Measurements from ENCODE around the gene NALF2. TPM values are rescaled to one million over a fixed set of nuclear protein-coding genes. Genes with fewer than 3 reads are reported as not detected.

NALF2 gene
- total RNA-seq, 5 donors from 2014 or later (not counting 1 experiment from before 2014, with no cell fraction given), result 0.13 to 0.23 (median 0.16) TPM

- 60% methylated on average over 3 of the region's 15 CpGs for WGBS (ENCODE audit: insufficient coverage)
- peaks cover 0 to 3% of the 10 kb centered on the region in 2 experiments for H3K4me1 ChIP-seq (ENCODE audit: control insufficient read depth in 1 of 2, extremely low read depth in 1 of 2, insufficient read depth in 2 of 2, low read length in 2 of 2)
- H3K9me3 Mint-ChIP-seq, result no peaks in the 10 kb centered on the region
- no peaks in the 10 kb centered on the region for H3K9me3 ChIP-seq
- ChIA-PET CTCF (no interaction called here), POLR2A (no interaction called here)
- H3K4me1 Mint-ChIP-seq, result peaks cover 0 to 9% (median 2%) of the 10 kb centered on the region in 3 donors
- no peak for DNase-seq
- no peaks in the 10 kb centered on the region for H3K36me3 Mint-ChIP-seq
- H3K27ac Mint-ChIP-seq, result no peak overlapping the region
- peaks cover 0 to 34% of the 10 kb centered on the region in 2 experiments for H3K27me3 ChIP-seq (replicated peaks in 1 of 2; ENCODE audit: control insufficient read depth in 2 of 2, extremely low read depth in 1 of 2, insufficient read depth in 2 of 2, low read length in 1 of 2)
- H3K36me3 ChIP-seq (ENCODE audit: control insufficient read depth in 2 of 2, extremely low read depth in 1 of 2, insufficient read depth in 1 of 2, low read length in 1 of 2), result no peaks in the 10 kb centered on the region
- no peak for ATAC-seq (replicated peaks in 1 of 4)
- H3K27me3 Mint-ChIP-seq, result peaks cover 29 to 35% of the 10 kb centered on the region in 2 donors
- H3K4me3 ChIP-seq (ENCODE audit: control insufficient read depth in 1 of 2, extremely low read depth in 1 of 2, low read length in 1 of 2), result no peak overlapping the region
- H3K4me3 Mint-ChIP-seq, result no peak overlapping the region
- H3K27ac ChIP-seq (ENCODE audit: low read length), result no peak overlapping the region
These were observed 2.7 kb downstream of the NALF2 start for GRCh38 chrX:69506617-69507499.

GRCh38 chrX:69507500-69507789, 3.3 kb downstream of the NALF2 start:
- DNase-seq (no peak), ATAC-seq (replicated peaks in 1 of 4) (no peak)
- no peaks in the 10 kb centered on the region for H3K36me3 ChIP-seq (ENCODE audit: control insufficient read depth in 2 of 2, extremely low read depth in 1 of 2, insufficient read depth in 1 of 2, low read length in 1 of 2)
- no peak overlapping the region for H3K4me3 Mint-ChIP-seq
- CTCF ChIA-PET, result no interaction called here
- H3K4me1 Mint-ChIP-seq, result peaks cover 0 to 9% (median 2%) of the 10 kb centered on the region in 3 donors
- peaks cover 29 to 35% of the 10 kb centered on the region in 2 donors for H3K27me3 Mint-ChIP-seq
- WGBS (ENCODE audit: insufficient coverage), result no CpG with 5 or more reads among the region's 7 CpGs
- POLR2A ChIA-PET, result no interaction called here
- H3K4me1 ChIP-seq (ENCODE audit: control insufficient read depth in 1 of 2, extremely low read depth in 1 of 2, insufficient read depth in 2 of 2, low read length in 2 of 2), result peaks cover 0 to 3% of the 10 kb centered on the region in 2 experiments
- peaks cover 0 to 34% of the 10 kb centered on the region in 2 experiments for H3K27me3 ChIP-seq (replicated peaks in 1 of 2; ENCODE audit: control insufficient read depth in 2 of 2, extremely low read depth in 1 of 2, insufficient read depth in 2 of 2, low read length in 1 of 2)
- no peak overlapping the region for H3K27ac Mint-ChIP-seq
- no peaks in the 10 kb centered on the region for H3K9me3 Mint-ChIP-seq
- H3K36me3 Mint-ChIP-seq, result no peaks in the 10 kb centered on the region
- no peak overlapping the region for H3K4me3 ChIP-seq (ENCODE audit: control insufficient read depth in 1 of 2, extremely low read depth in 1 of 2, low read length in 1 of 2)
- H3K27ac ChIP-seq (ENCODE audit: low read length), result no peak overlapping the region
- no peaks in the 10 kb centered on the region for H3K9me3 ChIP-seq

GRCh38 chrX:69508610-69509009, 4.5 kb downstream of the NALF2 start:
- Mint-ChIP-seq H3K36me3 (no peaks in the 10 kb centered on the region), H3K27me3 (peaks cover 29 to 35% of the 10 kb centered on the region in 2 donors), H3K27ac (no peak overlapping the region), H3K9me3 (no peaks in the 10 kb centered on the region), H3K4me3 (no peak overlapping the region), H3K4me1 (peaks cover 0 to 7% (median 2%) of the 10 kb centered on the region in 3 donors)
- Histone ChIP-seq H3K36me3 (ENCODE audit: control insufficient read depth in 2 of 2, extremely low read depth in 1 of 2, insufficient read depth in 1 of 2, low read length in 1 of 2) (no peaks in the 10 kb centered on the region), H3K27me3 (replicated peaks in 1 of 2; ENCODE audit: control insufficient read depth in 2 of 2, extremely low read depth in 1 of 2, insufficient read depth in 2 of 2, low read length in 1 of 2) (peaks cover 0 to 34% of the 10 kb centered on the region in 2 experiments), H3K9me3 (no peaks in the 10 kb centered on the region), H3K27ac (ENCODE audit: low read length) (no peak overlapping the region), H3K4me3 (ENCODE audit: control insufficient read depth in 1 of 2, extremely low read depth in 1 of 2, low read length in 1 of 2) (no peak overlapping the region), H3K4me1 (ENCODE audit: control insufficient read depth in 1 of 2, extremely low read depth in 1 of 2, insufficient read depth in 2 of 2, low read length in 2 of 2) (peaks cover 0 to 3% of the 10 kb centered on the region in 2 experiments)
- no peak for DNase-seq
- no peak for ATAC-seq (replicated peaks in 1 of 4)
- ChIA-PET POLR2A (no interaction called here), CTCF (no interaction called here)
- 80% methylated on average over 1 of the region's 5 CpGs for WGBS (ENCODE audit: insufficient coverage)

- no CpG with 5 or more reads among the region's 6 CpGs for WGBS (ENCODE audit: insufficient coverage)
- H3K9me3 ChIP-seq, result no peaks in the 10 kb centered on the region
- Mint-ChIP-seq H3K4me3 (no peak overlapping the region), H3K27me3 (peaks cover 28 to 38% of the 10 kb centered on the region in 2 donors), H3K9me3 (no peaks in the 10 kb centered on the region), H3K36me3 (no peaks in the 10 kb centered on the region), H3K27ac (no peak overlapping the region), H3K4me1 (peaks cover 0 to 5% (median 2%) of the 10 kb centered on the region in 3 donors)
- ChIA-PET POLR2A (no interaction called here), CTCF (no interaction called here)
- peaks cover 0 to 3% of the 10 kb centered on the region in 2 experiments for H3K4me1 ChIP-seq (ENCODE audit: control insufficient read depth in 1 of 2, extremely low read depth in 1 of 2, insufficient read depth in 2 of 2, low read length in 2 of 2)
- H3K27me3 ChIP-seq (replicated peaks in 1 of 2; ENCODE audit: control insufficient read depth in 2 of 2, extremely low read depth in 1 of 2, insufficient read depth in 2 of 2, low read length in 1 of 2), result peaks cover 0 to 29% of the 10 kb centered on the region in 2 experiments
- H3K36me3 ChIP-seq (ENCODE audit: control insufficient read depth in 2 of 2, extremely low read depth in 1 of 2, insufficient read depth in 1 of 2, low read length in 1 of 2), result no peaks in the 10 kb centered on the region
- no peak overlapping the region for H3K4me3 ChIP-seq (ENCODE audit: control insufficient read depth in 1 of 2, extremely low read depth in 1 of 2, low read length in 1 of 2)
- no peak overlapping the region for H3K27ac ChIP-seq (ENCODE audit: low read length)
- DNase-seq, result no peak
- ATAC-seq (replicated peaks in 1 of 4), result no peak
These were observed 6.1 kb downstream of the NALF2 start for GRCh38 chrX:69510137-69510715.

GRCh38 chrX:69510914-69511513, 6.9 kb downstream of the NALF2 start:
- CTCF ChIA-PET, result no interaction called here
- POLR2A ChIA-PET, result no interaction called here
- no peak overlapping the region for H3K4me3 Mint-ChIP-seq
- WGBS (ENCODE audit: insufficient coverage), result 77% methylated on average over 3 of the region's 3 CpGs
- peaks cover 27 to 41% of the 10 kb centered on the region in 2 donors for H3K27me3 Mint-ChIP-seq
- H3K27ac Mint-ChIP-seq, result no peak overlapping the region
- no peaks in the 10 kb centered on the region for H3K9me3 ChIP-seq
- no peak for ATAC-seq (replicated peaks in 1 of 4)
- no peaks in the 10 kb centered on the region for H3K9me3 Mint-ChIP-seq
- DNase-seq, result no peak
- H3K36me3 Mint-ChIP-seq, result no peaks in the 10 kb centered on the region
- H3K27me3 ChIP-seq (replicated peaks in 1 of 2; ENCODE audit: control insufficient read depth in 2 of 2, extremely low read depth in 1 of 2, insufficient read depth in 2 of 2, low read length in 1 of 2), result peaks cover 0 to 25% of the 10 kb centered on the region in 2 experiments
- H3K4me1 ChIP-seq (ENCODE audit: control insufficient read depth in 1 of 2, extremely low read depth in 1 of 2, insufficient read depth in 2 of 2, low read length in 2 of 2), result no peaks in the 10 kb centered on the region
- no peak overlapping the region for H3K4me3 ChIP-seq (ENCODE audit: control insufficient read depth in 1 of 2, extremely low read depth in 1 of 2, low read length in 1 of 2)
- no peaks in the 10 kb centered on the region for H3K36me3 ChIP-seq (ENCODE audit: control insufficient read depth in 2 of 2, extremely low read depth in 1 of 2, insufficient read depth in 1 of 2, low read length in 1 of 2)
- H3K27ac ChIP-seq (ENCODE audit: low read length), result no peak overlapping the region
- H3K4me1 Mint-ChIP-seq, result peaks cover 0 to 2% (median 0%) of the 10 kb centered on the region in 3 donors

- Mint-ChIP-seq H3K4me1 (no peaks in the 10 kb centered on the region), H3K27ac (no peak overlapping the region), H3K9me3 (no peaks in the 10 kb centered on the region), H3K36me3 (no peaks in the 10 kb centered on the region), H3K4me3 (no peak overlapping the region), H3K27me3 (peaks cover 1 to 35% of the 10 kb centered on the region in 2 donors)
- DNase-seq, result no peak
- Histone ChIP-seq H3K27ac (ENCODE audit: low read length) (no peak overlapping the region), H3K9me3 (no peaks in the 10 kb centered on the region), H3K27me3 (replicated peaks in 1 of 2; ENCODE audit: control insufficient read depth in 2 of 2, extremely low read depth in 1 of 2, insufficient read depth in 2 of 2, low read length in 1 of 2) (peaks cover 0 to 4% of the 10 kb centered on the region in 2 experiments), H3K4me1 (ENCODE audit: control insufficient read depth in 1 of 2, extremely low read depth in 1 of 2, insufficient read depth in 2 of 2, low read length in 2 of 2) (no peaks in the 10 kb centered on the region), H3K4me3 (ENCODE audit: control insufficient read depth in 1 of 2, extremely low read depth in 1 of 2, low read length in 1 of 2) (no peak overlapping the region), H3K36me3 (ENCODE audit: control insufficient read depth in 2 of 2, extremely low read depth in 1 of 2, insufficient read depth in 1 of 2, low read length in 1 of 2) (no peaks in the 10 kb centered on the region)
- ATAC-seq (replicated peaks in 1 of 4), result no peak
- ChIA-PET CTCF (interaction anchor here in 1 of 2 donors (0.6 kb wide), 1 partner anchor 863 kb away, joined by 3 read pairs; no protein-coding TSS in a partner anchor), POLR2A (no interaction called here)
These were observed 17.9 kb downstream of the NALF2 start for GRCh38 chrX:69522052-69522451.
